Esophagus muscularis mucosa (tissue), 3 donors: ENCODE results near the gene TXLNB.

ENCODE experiments used
- POLR2A ChIP-seq: fragments of 450-650 bp; IDR thresholded peaks from one replicate; pipeline ENCODE4 v1.6.1; 2017; ENCODE audit warnings: antibody characterized with exemption, moderate library complexity, mild to moderate bottlenecking, low read depth
- TF ChIP-seq, protein P1 (sequence below), 3 experiments: fragments of 200-600 bp in 2 of 3; fragments of 450-650 bp in 1 of 3; sonication (generic) in 2 of 3; IDR thresholded peaks; one replicate each; pipeline ENCODE4 v1.5.1; 2017 to 2019; ENCODE audit warnings: antibody characterized with exemption in 3 of 3, mild to moderate bottlenecking in 2 of 3, moderate library complexity in 1 of 3

DNA sequence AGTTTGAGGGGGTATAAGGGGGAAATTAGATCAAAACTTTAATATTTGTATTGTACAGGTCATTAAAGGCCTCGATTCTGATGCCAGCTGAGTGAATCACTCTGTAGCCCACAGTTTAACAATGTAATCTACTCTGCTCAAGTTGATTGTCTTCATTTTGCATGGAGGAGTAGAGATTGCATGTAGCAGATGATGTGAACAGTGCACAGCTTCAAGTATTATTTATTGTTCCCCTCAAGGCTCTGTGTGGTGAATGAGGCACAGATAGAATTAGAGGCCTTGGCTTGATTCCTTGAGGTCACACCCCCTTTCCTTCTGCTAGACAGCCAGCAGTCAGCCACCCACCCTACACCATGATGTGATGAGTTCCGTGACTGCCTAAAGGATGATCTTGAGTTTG lies 38.1 kb downstream of the TXLNB start:
- TF ChIP-seq, protein P1, sequence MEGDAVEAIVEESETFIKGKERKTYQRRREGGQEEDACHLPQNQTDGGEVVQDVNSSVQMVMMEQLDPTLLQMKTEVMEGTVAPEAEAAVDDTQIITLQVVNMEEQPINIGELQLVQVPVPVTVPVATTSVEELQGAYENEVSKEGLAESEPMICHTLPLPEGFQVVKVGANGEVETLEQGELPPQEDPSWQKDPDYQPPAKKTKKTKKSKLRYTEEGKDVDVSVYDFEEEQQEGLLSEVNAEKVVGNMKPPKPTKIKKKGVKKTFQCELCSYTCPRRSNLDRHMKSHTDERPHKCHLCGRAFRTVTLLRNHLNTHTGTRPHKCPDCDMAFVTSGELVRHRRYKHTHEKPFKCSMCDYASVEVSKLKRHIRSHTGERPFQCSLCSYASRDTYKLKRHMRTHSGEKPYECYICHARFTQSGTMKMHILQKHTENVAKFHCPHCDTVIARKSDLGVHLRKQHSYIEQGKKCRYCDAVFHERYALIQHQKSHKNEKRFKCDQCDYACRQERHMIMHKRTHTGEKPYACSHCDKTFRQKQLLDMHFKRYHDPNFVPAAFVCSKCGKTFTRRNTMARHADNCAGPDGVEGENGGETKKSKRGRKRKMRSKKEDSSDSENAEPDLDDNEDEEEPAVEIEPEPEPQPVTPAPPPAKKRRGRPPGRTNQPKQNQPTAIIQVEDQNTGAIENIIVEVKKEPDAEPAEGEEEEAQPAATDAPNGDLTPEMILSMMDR (IDR thresholded peaks at IDR 0.05) = no peak
- TF ChIP-seq POLR2A = no peak
